HG02571 (cell line): ENCODE data around the gene TBC1D9B.

Experiments
- ATAC-seq: cut with Tn5 transposase; IDR thresholded peaks from one replicate; pipeline ENCODE4 v1.9.1; 2021; ENCODE audit warnings: mild to moderate bottlenecking, moderate library complexity; ENCODE audit not compliant: unreplicated experiment

Gene TBC1D9B

GRCh38 chr5:179870952-179871351 is 36.7 kb downstream of the TBC1D9B start:
- ATAC-seq: no peak

DNA sequence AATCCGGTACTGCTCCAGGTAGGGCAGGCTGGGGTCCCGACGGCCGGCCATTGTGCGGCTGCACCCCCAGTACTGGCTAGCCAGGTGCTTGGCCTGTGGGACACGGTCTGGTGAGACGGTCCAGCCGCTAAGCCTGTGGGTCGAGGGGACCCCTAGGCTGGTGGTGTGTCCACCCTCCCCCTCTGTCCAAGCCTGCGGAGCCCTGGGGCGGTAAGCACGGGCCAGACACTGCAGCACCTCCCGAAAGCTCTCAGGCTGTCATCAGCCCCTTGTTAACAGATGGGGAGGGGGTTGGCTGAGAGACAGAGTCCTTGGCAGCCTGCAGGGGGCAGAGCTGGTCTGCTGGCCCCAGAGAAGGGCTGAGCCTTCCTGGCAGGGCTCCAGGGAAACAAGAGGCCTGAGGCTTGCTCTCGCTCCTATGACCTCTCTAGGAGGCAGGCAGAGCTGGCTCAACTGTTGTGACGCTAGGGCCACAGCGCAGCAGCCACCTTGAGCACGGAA is 37.2 kb downstream of the TBC1D9B start:
- ATAC-seq: no peak

DNA sequence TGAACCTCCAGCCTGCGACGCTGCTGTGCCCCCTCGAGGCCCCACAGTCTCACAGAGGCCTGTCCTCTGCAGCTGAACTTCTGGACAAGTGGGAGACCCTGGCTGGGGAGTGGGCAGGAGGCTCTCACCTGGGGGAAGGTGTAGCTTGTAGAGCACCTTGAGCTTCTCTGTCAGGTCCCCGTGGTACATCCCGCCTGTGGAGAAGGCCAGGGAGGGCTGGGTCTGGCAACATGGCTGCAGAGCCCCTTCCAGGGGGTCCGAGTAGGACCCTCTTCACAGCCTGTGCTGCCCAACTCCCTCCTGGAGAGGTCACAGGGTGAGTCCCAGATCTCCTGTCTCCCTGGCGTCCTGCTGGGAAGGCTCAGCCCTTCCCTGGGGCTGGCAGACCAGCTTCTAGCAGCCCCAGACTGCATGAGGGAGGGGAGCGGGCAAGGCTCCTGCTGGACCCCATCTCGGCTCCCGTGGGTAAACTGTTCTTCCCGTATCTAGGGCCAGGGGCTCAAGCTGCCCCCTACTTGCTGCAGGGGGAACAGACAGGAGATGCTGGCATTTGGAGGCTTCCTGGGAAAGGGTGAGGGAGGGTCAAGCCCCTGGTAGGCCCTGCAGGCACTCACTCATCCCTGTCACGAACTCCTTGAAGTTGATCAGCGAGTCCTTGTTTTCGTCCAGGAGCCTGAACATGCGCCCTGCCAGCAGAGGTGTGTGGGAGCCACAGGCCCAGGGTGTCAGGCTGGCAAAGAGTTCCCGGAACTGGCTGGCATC is 37.9 kb downstream of the TBC1D9B start:
- ATAC-seq: no peak

GRCh38 chr5:179869101-179869500 is 38.6 kb downstream of the TBC1D9B start:
- no peak for ATAC-seq

- ATAC-seq: no peak
Observed at GRCh38 chr5:179868541-179868940, 39.2 kb downstream of the TBC1D9B start.

GRCh38 chr5:179867476-179867875 is 40.2 kb downstream of the TBC1D9B start:
- ATAC-seq: no peak

GRCh38 chr5:179867079-179867465 is 40.6 kb downstream of the TBC1D9B start:
- no peak for ATAC-seq

DNA sequence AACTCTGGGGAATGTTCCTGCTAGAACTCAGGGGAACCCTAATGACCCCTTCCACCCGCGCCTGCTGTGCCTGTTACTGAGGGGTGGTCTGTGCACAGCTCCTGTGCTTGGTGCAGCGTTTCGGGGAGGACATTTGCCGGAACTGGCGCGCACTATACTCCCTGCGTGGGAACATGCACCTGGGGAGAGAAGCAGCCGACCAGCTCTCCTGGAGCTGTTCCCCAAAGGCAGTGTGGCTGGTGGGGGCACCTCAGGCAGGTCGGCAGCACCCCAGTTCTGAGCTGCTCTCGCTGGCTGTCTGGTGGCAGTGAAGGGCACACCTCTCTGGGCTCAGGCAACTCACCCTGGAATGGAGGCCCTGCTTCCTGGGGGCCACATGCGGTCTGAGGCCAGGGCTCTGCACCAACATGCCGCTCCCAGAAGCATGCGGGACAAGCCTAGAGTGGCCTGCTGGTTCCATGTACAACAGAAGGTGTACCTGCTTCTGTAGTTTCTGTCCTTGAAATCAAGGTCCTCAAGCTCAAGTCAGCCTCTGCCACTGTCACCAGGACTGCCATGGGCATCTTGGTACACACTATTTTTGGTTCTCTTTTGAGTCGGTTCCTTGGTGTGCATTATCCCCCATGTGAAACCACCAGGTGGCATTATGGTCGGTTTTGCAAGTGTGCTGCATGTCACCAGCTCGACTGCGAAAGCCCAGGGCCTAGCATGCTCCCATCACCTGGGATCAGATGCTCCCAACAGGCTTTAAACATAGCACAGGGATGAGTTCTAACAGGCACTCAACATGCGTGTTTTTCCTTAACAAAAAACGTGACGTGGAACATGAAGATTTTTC is 41.2 kb downstream of the TBC1D9B start:
- no peak for ATAC-seq

GRCh38 chr5:179865491-179866240 is 42.0 kb downstream of the TBC1D9B start:
- no peak for ATAC-seq

- ATAC-seq: no peak
Observed at GRCh38 chr5:179864686-179865085, 43.0 kb downstream of the TBC1D9B start.

GRCh38 chr5:179863449-179864085 is 44.1 kb downstream of the TBC1D9B start:
- no peak for ATAC-seq

GRCh38 chr5:179862891-179863290 is 44.8 kb downstream of the TBC1D9B start:
- ATAC-seq: no peak

DNA sequence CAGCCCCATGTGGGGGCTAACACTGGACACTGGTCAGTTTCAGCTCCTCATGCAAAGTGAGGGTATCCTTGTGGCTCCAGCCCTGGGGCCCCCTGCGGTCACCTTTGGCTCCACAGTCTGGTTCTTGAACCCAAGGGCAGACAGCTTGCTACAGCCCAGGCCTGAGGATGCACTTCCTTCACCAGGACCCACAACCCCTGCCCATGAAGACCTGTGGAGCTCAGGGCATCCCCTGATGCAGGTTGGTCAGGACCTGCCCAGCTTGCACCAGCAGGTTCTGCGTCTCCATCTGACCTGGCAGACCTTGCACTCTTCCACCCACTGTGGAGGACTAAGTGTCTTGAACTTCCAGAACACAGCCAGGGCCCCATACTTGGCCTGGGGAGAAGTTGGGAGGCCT is 45.4 kb downstream of the TBC1D9B start:
- ATAC-seq: no peak

DNA sequence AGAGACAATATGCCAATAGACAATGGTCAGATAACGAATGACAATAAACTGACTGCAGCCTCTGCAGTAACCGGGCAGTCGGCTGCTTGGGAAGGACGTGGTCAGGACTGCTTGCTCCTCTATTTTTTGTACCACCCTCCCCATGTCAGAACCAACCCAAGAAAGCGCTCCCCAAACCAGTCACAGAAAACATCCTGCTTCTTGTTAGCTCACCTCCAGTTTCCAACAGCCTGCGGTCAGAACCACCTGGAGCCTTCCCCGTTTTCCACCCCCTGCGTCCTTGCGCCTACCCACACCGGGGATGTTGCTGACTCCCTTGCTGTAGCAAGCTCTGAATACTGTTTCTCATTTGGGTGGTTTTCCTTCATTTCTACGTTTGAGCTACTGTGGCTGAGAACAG is 47.4 kb downstream of the TBC1D9B start:
- no peak for ATAC-seq

DNA sequence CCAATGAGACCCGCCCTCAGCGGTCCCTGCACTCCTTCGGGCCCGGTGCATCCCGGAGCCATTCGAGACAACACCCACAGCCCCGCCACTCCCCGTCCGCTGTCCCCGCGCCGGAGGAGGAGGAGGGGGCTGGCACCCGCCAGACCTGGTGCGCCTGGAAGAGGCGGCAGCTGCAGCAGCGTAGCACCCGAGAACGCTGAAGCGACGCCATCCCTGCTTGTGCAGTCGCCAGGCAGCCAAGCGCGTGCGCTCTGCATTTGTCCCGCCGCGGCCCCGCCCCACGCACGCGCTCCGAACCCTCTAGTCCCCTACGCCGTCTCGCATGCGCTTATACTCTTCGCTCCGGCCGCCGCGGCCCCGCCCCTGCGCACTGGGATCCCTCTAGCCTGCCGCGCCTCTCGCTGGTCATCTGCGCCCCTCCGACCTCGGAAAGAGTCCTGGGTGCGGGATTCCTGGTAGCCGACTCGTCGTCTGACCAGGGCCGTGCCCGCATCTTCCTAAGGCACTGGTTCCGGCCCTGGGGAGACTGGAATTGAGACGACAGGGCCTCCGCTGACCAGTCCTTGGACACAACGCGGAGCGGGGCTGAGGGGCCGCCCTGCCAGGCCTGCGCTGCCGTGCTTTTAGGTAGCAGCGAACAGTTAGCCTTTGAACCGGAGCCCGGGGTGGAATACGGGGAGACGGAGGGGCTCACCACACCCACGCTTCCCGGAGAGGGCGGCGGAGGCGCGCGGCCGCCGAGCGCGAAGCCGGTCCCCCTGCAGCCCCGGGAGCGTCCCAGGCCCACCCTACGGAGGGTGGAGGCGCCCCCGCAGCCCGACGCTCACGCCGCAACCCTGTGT is 48.9 kb downstream of the TBC1D9B start, which contains the start of gene MRNIP:
Gene MRNIP (minus strand): TSS at position 232 of the 842 bp plus-strand sequence. CDS start 21 bp downstream, at position 211.
- peak; percentile 96 for ATAC-seq

DNA sequence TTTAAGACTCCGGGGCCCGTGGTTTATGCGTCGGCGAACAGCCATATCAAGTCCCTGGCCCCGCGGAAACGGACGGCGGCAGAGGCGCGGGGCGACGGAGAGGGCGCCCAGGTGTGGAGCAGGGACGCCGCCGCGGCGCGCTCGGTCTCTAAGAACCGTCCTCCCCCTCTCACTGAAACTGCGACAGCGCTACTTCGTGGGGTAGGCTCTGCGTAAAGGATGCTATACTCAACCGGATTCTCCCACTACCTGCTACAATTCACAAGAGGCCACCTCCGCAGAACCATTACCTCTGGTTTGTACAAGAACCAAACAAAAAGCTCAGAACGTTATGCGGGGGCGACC is 49.5 kb downstream of the TBC1D9B start:
- ATAC-seq: peak; percentile 32

- ATAC-seq: no peak
Observed at GRCh38 chr5:179854356-179854755, 53.3 kb downstream of the TBC1D9B start.

DNA sequence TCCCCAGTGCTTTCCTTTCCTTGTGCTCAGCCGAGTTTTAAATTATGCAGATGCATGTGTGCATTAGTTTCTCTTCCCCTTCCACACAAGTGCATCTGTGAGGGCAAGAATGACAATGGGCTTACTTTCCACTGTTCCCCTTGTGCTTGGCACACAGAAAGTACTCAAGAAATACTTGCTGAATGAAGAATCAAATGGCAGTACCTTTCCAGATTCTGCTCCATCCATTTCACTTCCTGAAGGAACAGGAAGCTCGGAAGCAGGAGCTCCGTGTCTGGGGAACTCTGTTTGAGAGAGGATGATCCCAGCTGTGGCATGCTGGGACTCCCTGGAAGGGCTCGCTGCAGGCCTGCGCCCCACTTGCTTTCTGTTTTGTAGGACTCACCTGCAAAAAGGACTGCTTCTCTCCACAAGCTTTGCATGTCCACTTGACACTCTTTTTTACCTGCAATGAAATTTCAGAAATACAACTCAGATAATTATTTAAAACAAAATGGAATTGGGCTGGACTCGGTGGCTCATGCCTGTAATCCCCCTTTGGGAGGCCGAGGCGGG is 54.6 kb downstream of the TBC1D9B start:
- peak; percentile 78 for ATAC-seq

DNA sequence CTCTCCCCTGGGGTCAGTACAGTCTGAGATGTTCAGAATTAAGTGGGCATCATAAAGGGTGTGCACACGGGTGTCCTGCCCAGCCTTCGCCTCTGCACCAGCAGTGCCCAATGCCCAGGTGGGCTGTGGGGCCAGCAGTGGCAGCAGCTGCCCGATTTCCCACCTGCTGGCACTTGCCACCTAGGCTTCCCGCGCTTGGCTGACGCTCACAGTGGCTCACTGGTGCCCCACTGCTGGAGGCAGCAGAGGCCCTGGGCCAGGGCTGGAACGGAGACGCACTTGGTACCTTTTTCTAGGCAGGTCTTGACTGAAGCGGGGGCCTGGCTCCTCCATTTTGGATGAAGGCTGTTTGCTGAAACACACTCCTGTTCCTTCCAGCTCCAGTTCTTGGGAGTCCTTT is 66.1 kb downstream of the TBC1D9B start:
- no peak for ATAC-seq

DNA sequence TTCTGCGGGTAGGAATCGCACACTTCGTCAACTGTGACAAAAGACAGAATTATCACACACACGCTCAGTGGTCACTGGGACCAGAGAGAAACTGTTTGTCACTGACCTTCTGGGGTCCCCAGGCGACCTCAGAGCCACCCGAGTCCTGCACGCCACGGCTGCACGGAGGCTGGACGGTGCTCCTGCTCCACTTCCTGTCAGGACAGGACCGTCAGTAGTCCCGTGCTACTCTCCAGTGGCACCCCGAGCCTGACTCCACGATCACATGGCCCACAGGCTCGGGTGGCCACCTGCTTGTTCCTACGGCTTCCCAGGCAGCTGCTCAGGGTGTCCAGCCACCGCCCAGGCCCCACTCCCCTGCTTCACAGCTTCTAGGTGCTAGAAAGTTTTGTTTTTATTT is 66.9 kb downstream of the TBC1D9B start:
- no peak for ATAC-seq
